ENCODE results near the gene GFRA4.

- TF ChIP-seq CTCF (conservative IDR thresholded peaks at IDR 0.05): no peak
- no peak for TF ChIP-seq EZH2 (IDR thresholded peaks at IDR 0.05; ENCODE audit: low read depth)
Observed at GRCh38 chr20:3616250-3616649, 46.9 kb downstream of the GFRA4 start.

Data from PC-9 (cell line).